ENCODE data around the gene GTF2A1. TPM values are rescaled to one million over a fixed set of nuclear protein-coding genes. Genes with fewer than 3 reads are reported as not detected.
A peak's percentile ranks its signal among the peaks of the same experiment; 100 is the strongest.
"Not testable (repeated sequence)": the region's sequence is repeated elsewhere in the genome, so short reads cannot be mapped to it uniquely, and the experiment has no call there.

Gene GTF2A1
- total RNA-seq, 1 donor from 2014 or later, result 42.0 TPM

GRCh38 chr14:81252278-81252677 is 31.5 kb upstream of the GTF2A1 start:
- TF ChIP-seq, protein P1, sequence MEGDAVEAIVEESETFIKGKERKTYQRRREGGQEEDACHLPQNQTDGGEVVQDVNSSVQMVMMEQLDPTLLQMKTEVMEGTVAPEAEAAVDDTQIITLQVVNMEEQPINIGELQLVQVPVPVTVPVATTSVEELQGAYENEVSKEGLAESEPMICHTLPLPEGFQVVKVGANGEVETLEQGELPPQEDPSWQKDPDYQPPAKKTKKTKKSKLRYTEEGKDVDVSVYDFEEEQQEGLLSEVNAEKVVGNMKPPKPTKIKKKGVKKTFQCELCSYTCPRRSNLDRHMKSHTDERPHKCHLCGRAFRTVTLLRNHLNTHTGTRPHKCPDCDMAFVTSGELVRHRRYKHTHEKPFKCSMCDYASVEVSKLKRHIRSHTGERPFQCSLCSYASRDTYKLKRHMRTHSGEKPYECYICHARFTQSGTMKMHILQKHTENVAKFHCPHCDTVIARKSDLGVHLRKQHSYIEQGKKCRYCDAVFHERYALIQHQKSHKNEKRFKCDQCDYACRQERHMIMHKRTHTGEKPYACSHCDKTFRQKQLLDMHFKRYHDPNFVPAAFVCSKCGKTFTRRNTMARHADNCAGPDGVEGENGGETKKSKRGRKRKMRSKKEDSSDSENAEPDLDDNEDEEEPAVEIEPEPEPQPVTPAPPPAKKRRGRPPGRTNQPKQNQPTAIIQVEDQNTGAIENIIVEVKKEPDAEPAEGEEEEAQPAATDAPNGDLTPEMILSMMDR (conservative IDR thresholded peaks at IDR 0.05), result no peak
- no peaks in the 10 kb centered on the region for H3K36me3 Mint-ChIP-seq (ENCODE audit: low read depth)
- DNase-seq (ENCODE audit: low read depth, low spot score), result no peak
- no peaks in the 10 kb centered on the region for H3K27me3 Mint-ChIP-seq (ENCODE audit: low read depth)
- peaks cover 10% of the 10 kb centered on the region for H3K4me1 Mint-ChIP-seq
- no peak overlapping the region for H3K4me3 Mint-ChIP-seq
- no peak overlapping the region for H3K27ac Mint-ChIP-seq (ENCODE audit: unreplicated experiment)
- H3K9me3 Mint-ChIP-seq, result no peaks in the 10 kb centered on the region

GRCh38 chr14:81247271-81247766 is 26.6 kb upstream of the GTF2A1 start:
- Mint-ChIP-seq H3K36me3 (ENCODE audit: low read depth) (peaks cover 8% of the 10 kb centered on the region), H3K4me3 (no peak overlapping the region), H3K27me3 (ENCODE audit: low read depth) (no peaks in the 10 kb centered on the region), H3K27ac (ENCODE audit: unreplicated experiment) (peak overlapping the region; percentile 6), H3K9me3 (peaks cover 7% of the 10 kb centered on the region), H3K4me1 (no peaks in the 10 kb centered on the region)
- DNase-seq (ENCODE audit: low read depth, low spot score), result no peak
- TF ChIP-seq, protein P1 (conservative IDR thresholded peaks at IDR 0.05), result no peak

DNA sequence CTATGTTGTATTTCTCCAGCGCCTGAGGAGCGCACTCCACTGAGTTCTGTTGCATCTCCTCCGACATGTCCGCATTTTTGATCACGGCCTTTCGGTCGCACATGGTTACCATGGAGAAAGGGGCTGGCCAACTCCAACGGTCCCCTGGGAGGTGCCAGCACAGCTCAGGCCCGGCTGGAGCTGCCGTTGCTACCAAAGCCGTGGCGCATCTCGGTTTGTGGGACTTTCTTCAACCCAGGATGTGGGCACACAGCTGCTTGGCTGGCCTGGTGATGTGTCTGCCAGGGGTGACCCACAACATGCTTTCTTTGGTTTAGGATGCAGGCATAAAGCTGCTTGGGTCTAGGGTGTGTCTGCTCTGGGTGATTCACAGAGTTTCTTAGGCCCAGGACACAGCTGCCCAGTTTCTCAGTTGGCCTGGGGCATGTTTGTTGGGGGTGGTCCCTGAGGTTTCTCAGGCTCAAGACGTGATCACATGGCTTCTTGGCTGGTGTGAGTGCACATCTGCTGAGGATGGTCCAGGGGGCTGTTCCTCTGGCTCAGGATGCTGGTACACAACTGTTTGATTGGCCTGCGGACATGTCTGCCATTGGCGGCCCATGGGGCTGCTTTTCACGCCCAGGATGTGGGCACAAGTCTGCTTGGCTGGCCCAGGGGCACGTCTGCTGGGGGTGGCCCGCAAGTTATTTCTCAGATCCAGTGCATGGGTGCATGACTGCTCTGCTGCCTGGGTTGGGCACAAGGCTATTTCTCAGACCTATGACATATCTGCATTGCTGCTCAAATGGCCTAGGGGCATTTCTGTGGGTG is 25.9 kb upstream of the GTF2A1 start:
- DNase-seq (ENCODE audit: low read depth, low spot score), result no peak
- Mint-ChIP-seq H3K4me1 (no peaks in the 10 kb centered on the region), H3K9me3 (peaks cover 7% of the 10 kb centered on the region), H3K36me3 (ENCODE audit: low read depth) (peaks cover 8% of the 10 kb centered on the region), H3K27me3 (ENCODE audit: low read depth) (no peaks in the 10 kb centered on the region), H3K4me3 (no peak overlapping the region), H3K27ac (ENCODE audit: unreplicated experiment) (peak overlapping the region; percentile 45)
- TF ChIP-seq, protein P1 (conservative IDR thresholded peaks at IDR 0.05), result no peak

- Mint-ChIP-seq H3K4me1 (no peaks in the 10 kb centered on the region), H3K9me3 (peaks cover 10% of the 10 kb centered on the region), H3K4me3 (no peak overlapping the region), H3K36me3 (ENCODE audit: low read depth) (peaks cover 8% of the 10 kb centered on the region), H3K27ac (ENCODE audit: unreplicated experiment) (no peak overlapping the region), H3K27me3 (ENCODE audit: low read depth) (no peaks in the 10 kb centered on the region)
- TF ChIP-seq, protein P1 (conservative IDR thresholded peaks at IDR 0.05), result no peak
- no peak for DNase-seq (ENCODE audit: low read depth, low spot score)
Measured at GRCh38 chr14:81245771-81246170, 25.0 kb upstream of the GTF2A1 start.

- H3K9me3 Mint-ChIP-seq, result peaks cover 12% of the 10 kb centered on the region
- not testable (repeated sequence) for H3K4me1 Mint-ChIP-seq; DNase-seq (ENCODE audit: low read depth, low spot score); H3K36me3 Mint-ChIP-seq (ENCODE audit: low read depth); H3K4me3 Mint-ChIP-seq; H3K27ac Mint-ChIP-seq (ENCODE audit: unreplicated experiment); H3K27me3 Mint-ChIP-seq (ENCODE audit: low read depth)
Measured at GRCh38 chr14:81244431-81244830, 23.7 kb upstream of the GTF2A1 start.

GRCh38 chr14:81243499-81243898 is 22.7 kb upstream of the GTF2A1 start:
- no peaks in the 10 kb centered on the region for H3K27me3 Mint-ChIP-seq (ENCODE audit: low read depth)
- H3K4me1 Mint-ChIP-seq, result peaks cover 2% of the 10 kb centered on the region
- peaks cover 8% of the 10 kb centered on the region for H3K36me3 Mint-ChIP-seq (ENCODE audit: low read depth)
- peaks cover 12% of the 10 kb centered on the region for H3K9me3 Mint-ChIP-seq
- no peak overlapping the region for H3K4me3 Mint-ChIP-seq
- H3K27ac Mint-ChIP-seq (ENCODE audit: unreplicated experiment), result no peak overlapping the region
- TF ChIP-seq, protein P1 (conservative IDR thresholded peaks at IDR 0.05), result no peak
- DNase-seq (ENCODE audit: low read depth, low spot score), result no peak

GRCh38 chr14:81236849-81237248 is 16.1 kb upstream of the GTF2A1 start:
- not testable (repeated sequence) for H3K27ac Mint-ChIP-seq (ENCODE audit: unreplicated experiment); H3K27me3 Mint-ChIP-seq (ENCODE audit: low read depth); H3K36me3 Mint-ChIP-seq (ENCODE audit: low read depth); H3K4me1 Mint-ChIP-seq; DNase-seq (ENCODE audit: low read depth, low spot score); H3K4me3 Mint-ChIP-seq; H3K9me3 Mint-ChIP-seq

Data from neural crest cell (in vitro differentiated cells).